HG03571 (cell line): ENCODE data around the gene C1D.
"Not testable (repeated sequence)": the region's sequence is repeated elsewhere in the genome, so short reads cannot be mapped to it uniquely, and the experiment has no call there.

ENCODE experiments used
- ATAC-seq: cut with Tn5 transposase; IDR thresholded peaks from one replicate; pipeline ENCODE4 v1.9.1; 2021; ENCODE audit not compliant: unreplicated experiment

Gene C1D

GRCh38 chr2:68009526-68009925 lies 53.3 kb downstream of the C1D start:
- ATAC-seq, result no peak

- no peak for ATAC-seq
Observed at GRCh38 chr2:68000170-68000825, 62.5 kb downstream of the C1D start.

- ATAC-seq, result no peak
Observed at GRCh38 chr2:67999332-67999731, 63.5 kb downstream of the C1D start.

GRCh38 chr2:67997903-67998302 lies 64.9 kb downstream of the C1D start:
- ATAC-seq, result no peak

GRCh38 chr2:67997528-67997900 lies 65.3 kb downstream of the C1D start:
- no peak for ATAC-seq

GRCh38 chr2:67996772-67997527 lies 65.9 kb downstream of the C1D start:
- ATAC-seq, result no peak

- ATAC-seq, result no peak
Observed at GRCh38 chr2:67994716-67995115, 68.1 kb downstream of the C1D start.

GRCh38 chr2:67994069-67994468 lies 68.7 kb downstream of the C1D start:
- not testable (repeated sequence) for ATAC-seq

GRCh38 chr2:67993329-67993728 lies 69.5 kb downstream of the C1D start:
- ATAC-seq, result no peak

GRCh38 chr2:67991456-67991855 lies 71.3 kb downstream of the C1D start:
- ATAC-seq, result no peak
